NCI-H2196 (cell line): Measurements from ENCODE around the gene NRARP.
"Not testable (repeated sequence)": the region's sequence is repeated elsewhere in the genome, so short reads cannot be mapped to it uniquely, and the experiment has no call there.

Experiments used
- DNase-seq: peaks from one replicate; lab custom pipeline; 2025; ENCODE audit not compliant: unreplicated experiment; lab: John Stamatoyannopoulos, UW

NRARP gene, protein sequence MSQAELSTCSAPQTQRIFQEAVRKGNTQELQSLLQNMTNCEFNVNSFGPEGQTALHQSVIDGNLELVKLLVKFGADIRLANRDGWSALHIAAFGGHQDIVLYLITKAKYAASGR

DNA sequence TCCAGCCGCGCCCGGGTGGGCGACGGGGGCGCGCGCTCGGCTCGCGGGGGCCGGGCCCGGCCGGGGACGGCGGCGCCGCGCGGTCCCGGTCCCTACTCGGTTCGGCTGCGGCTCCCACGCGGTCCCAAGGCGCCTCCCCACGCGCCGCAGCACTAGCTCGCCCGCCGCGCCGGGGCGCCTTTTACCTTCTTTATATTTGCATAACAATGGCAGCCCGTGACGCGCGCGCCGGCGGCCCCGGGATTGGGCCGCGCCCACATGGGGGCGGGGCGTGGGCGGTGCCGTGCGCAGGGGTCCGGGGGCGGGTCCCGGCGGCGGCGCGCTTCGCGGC, at the start of gene NRARP:
TSS of gene NRARP (minus strand) at position 154 of the 331 bp plus-strand sequence. CDS start 343 bp downstream, outside the sequence.
- peak; percentile 87 for DNase-seq

DNA sequence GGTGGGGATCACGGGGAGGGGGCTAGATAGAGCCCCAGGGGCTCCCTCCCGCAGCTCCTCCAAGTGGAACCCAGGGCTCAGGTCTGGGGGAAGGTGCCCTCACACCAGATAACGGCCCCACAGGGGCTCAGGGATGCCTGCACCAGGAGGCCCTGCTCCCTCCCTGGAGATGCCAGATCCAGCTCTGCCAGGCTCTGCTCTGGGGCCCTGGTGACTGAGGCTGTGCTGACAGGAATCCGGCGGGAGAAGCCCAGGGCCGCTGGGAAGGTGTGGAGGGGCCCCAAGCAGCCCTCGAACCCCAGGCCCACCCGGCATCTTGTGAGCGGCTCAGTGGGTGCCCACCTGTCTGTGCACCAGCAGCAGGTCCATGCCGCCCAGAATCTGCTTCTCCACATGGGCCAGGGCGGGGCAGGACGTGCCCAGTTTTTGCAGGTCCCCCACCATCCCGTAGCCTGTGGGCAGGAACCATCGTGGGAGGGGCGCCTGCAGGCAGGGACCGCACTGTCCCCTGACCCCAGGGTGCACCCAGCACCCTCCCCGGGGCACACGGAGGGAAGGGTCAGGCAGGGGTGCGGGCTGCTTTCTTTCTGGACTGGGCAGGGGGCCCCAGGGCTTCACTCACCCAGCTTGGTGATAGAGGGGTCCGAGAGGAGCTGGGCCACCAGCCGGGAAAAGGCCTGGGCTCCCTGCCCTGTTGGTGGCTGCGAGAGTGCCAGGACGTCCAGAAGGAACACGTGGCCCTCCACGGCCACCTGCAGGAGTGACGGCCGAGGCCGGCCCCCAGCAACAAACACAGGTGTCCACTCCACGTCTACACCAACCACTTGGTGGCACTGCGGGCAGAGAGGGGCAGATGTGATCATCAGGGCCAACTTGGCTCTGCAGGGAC, 48.9 kb upstream of the NRARP start:
- DNase-seq, result no peak

DNA sequence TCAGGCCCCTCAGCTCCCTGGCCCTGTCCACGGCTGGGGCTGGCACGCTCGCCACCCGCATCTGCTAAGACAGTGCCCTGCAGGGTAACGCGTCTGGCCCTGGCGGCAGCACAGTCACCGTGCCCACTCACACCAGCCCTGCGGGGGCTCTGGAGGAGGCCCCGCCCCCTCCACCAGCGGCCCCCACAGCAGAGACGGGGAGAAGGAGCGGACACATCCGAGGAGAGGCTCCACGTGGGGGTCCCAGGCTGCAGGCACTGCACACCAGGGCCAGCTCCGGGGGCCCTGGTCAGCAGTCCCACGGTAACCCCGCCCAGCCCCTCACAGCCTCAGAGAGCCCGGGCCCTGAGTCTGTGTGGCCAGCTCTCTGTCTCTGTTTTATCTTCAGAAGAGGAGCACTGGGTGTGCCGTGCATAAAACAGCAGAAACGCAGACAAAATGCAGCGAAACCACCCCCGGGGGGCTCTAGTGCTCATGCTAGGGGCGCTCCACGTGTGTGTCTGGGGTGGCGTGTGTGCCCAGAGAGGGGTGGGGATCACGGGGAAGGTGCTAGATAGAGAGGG, 47.5 kb upstream of the NRARP start:
- DNase-seq, result no peak

DNA sequence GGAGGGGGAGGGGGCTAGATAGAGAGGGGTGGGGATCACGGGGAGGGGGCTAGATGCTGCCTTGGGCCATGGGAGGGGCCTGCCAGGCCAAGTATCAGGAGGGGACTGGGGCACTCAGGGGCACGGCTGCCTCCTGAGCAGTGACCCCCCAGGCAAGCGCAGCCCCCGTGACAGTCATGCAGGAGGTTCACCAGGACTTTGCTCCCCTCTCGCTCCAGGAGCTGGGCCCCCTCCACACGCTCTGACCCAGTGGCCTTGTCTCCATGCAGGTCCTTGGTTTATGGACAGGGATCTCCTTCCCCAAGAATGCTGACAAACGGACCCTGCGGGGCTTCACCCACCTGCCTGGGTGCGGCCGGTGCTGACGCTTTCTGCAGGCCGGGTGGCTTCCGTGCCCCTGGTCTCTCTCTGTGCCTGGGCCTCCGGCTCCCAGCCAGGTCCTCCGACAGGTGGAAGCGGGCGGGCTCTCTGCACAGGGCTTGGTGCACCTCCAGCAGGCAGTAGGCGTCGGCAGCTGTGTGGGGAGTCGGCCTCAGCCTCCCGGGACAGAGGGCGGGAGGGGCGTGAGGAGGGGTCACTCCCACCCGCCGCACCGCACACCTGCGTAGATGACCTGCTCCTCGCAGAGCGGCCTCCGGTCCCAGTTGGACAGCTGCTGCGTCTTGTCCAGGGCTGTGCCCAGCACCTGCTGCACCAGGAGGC, 46.8 kb upstream of the NRARP start:
- no peak for DNase-seq

DNA sequence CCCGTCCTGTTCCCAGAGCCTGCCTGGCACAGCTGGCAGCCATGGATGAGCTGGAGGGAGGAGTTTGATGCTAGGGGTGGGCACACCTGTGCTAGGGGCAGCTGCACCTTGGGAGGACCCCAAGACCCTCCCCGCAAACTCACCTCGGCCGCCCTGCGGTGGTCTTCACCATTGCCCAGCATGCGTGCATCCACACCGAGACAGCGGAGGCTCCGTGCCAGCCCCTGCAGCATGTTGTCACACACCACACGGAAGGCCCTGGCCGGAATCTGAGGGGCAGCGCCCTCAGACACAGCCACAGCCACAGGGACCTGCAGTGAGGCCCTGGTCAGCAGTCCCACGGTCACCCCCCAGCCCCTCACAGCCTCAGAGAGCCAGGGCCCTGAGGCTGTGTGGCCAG, 45.9 kb upstream of the NRARP start:
- DNase-seq, result no peak

GRCh38 chr9:137342482-137342881, 40.4 kb upstream of the NRARP start:
- DNase-seq, result no peak

DNA sequence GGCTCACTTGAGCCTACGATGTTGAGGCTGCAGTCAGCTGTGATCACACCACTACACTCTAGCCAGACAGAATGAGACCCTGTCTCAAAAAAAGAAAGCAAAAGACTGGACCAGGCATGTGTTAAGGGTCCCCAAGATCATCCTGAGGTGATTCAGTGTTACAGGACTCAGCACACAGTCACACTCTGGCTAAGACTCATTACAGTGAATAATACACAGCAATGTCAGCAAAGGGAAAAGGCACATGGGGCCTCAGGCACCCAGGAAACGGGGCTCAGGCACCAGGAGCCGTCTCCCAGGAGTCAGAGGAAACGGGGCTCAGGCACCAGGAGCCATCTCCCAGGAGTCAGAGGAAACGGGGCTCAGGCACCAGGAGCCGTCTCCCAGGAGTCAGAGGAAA, 39.2 kb upstream of the NRARP start:
- DNase-seq, result no peak

GRCh38 chr9:137339908-137340462, 37.9 kb upstream of the NRARP start:
- not testable (repeated sequence) for DNase-seq

DNA sequence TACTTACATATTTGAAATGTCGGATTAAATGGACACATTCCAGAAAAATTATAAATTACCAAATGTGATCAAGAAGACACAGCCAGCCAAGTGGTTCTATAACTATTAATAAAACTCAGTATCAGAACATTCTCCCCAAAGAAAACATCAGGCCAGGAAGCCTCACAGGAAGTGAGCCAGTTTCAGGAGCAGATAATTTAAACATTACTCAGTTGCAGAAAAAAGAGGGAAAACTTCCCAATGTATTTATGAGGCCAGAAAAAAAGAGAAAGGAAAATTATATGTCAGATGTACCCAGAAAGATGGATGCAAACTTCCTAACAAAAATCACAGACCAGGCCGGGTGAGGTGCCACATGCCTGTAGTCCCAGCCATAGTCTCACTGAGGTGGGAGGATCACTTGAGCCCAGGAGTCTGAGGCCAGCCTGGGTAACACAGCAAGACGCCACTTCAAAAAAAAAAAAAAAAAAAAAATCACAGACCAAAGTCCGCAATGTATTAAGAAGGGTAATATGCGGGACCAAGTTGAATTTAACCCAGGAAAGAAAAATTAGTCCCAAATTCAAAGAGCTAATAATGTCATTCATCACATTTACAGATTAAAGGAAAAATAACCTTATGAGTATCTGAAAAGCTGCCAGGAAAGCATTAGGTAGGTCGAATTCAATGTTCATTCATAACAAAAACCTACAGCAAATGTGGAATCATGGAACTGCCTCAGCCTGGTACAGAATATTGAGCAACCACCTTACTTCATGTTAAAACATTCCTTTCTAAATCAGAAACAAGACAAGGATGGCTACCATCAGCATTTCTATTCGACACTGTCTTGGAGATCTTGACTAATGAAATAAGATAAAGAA, 37.2 kb upstream of the NRARP start:
- no peak for DNase-seq

DNA sequence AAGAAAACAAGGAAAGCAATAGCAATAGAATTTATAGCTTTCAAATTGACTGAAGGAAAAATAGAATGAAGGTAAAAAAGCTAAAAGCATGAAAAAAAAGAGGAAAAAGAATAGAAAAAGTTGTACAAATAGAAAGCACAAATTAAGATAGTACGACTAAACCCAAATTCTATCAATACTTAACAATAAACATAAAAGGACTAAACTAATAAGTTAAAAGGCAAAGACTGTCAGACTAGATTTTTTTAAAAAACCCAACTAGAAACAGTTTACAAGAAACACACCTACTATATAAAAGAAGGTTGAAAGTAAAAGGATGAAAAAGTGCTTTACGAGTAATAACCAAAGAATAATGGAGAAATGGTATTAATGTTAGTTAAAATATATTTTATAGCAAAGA, 34.7 kb upstream of the NRARP start:
- no peak for DNase-seq

- no peak for DNase-seq
Measured at GRCh38 chr9:137333016-137333671, 31.1 kb upstream of the NRARP start.

- no peak for DNase-seq
Measured at GRCh38 chr9:137331929-137332328, 29.9 kb upstream of the NRARP start.

DNA sequence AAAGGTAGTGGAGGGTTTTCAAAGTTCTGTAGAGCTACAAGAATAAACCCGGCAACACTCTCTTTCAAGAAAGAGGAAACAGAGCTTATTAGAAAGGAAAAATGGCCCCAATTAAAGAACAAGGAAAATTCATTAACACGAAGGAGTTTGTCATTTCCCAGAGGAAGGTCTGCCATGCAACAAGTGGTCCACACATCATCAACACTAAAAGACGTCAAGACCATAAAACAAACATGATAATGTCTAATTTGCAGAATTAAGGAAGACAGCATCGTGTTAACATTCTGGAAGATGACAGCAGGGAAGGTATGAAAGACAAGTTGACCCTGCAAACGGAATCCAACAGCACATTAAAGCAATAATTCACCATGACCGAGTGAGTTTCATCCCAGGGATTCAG, 28.6 kb upstream of the NRARP start:
- DNase-seq, result no peak

GRCh38 chr9:137329590-137329989, 27.5 kb upstream of the NRARP start:
- DNase-seq, result not testable (repeated sequence)

- DNase-seq, result not testable (repeated sequence)
Measured at GRCh38 chr9:137327641-137328550, 25.8 kb upstream of the NRARP start.

GRCh38 chr9:137326445-137327065, 24.5 kb upstream of the NRARP start:
- no peak for DNase-seq

DNA sequence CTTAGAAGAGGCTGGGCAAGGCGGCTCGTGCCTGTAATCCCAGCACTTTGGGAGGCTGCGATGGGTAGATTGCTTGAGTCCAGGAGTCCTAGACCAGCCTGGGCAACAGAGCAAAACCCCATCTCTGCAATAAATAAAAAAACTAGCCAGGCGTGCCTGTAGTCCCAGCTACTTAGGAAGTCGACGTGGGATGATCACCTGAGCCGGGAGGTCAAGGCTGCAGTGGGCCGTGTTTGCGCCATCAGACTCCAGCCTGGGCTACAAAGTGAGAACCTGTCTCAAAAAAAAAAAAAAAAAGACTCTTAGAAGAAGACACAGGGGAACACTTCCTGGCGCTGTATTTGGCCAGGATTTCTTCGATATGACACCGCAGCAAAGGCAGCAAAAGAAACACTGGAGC, 23.7 kb upstream of the NRARP start:
- no peak for DNase-seq

- no peak for DNase-seq
Measured at GRCh38 chr9:137325124-137325523, 23.1 kb upstream of the NRARP start.
